Keratinocyte (primary cell): ENCODE results near the gene AKR1B1. TPM values are rescaled to one million over a fixed set of nuclear protein-coding genes. Genes with fewer than 3 reads are reported as not detected.

Source experiments
- DNase-seq: peaks from one replicate; pipeline ENCODE4 v3.0.0-alpha.2; 2011; ENCODE audit warnings: low read depth, missing footprints, low spot score
- FAIRE-seq: peaks from 2 replicates; lab custom pipeline; 2011; peaks lifted over from hg19 to GRCh38; lab: Jason Lieb, UNC
- H2AFZ ChIP-seq: 2 replicates; pipeline ENCODE4 v1.6.0; 2012; ENCODE audit warnings: low read length, control low read depth, inconsistent platforms; ENCODE audit not compliant: control insufficient read depth
- H3K27ac ChIP-seq: 2 replicates; pipeline ENCODE4 v1.5.1; 2011; ENCODE audit warnings: low read length; ENCODE audit not compliant: control insufficient read depth, insufficient read depth
- H3K27me3 ChIP-seq: 3 replicates; pipeline ENCODE4 v1.6.0; 2011; ENCODE audit warnings: low read length; ENCODE audit not compliant: control insufficient read depth, insufficient read depth; ENCODE audit errors: extremely low read depth
- H3K36me3 ChIP-seq, 2 experiments: 2 replicates in 1 of 2; 3 replicates in 1 of 2; pipeline ENCODE4 v1.5.1; 2011; ENCODE audit warnings: low read length in 2 of 2, mild to moderate bottlenecking in 1 of 2; ENCODE audit not compliant: control insufficient read depth in 2 of 2, insufficient read depth in 2 of 2; ENCODE audit errors: extremely low read depth in 1 of 2
- H3K4me1 ChIP-seq: 3 replicates; pipeline ENCODE4 v1.5.1; 2011; ENCODE audit warnings: low read length; ENCODE audit not compliant: control insufficient read depth, insufficient read depth; ENCODE audit errors: extremely low read depth
- H3K4me2 ChIP-seq: 3 replicates; pipeline ENCODE4 v1.6.0; 2011; ENCODE audit warnings: low read depth, low read length; ENCODE audit not compliant: control insufficient read depth, insufficient read depth; ENCODE audit errors: extremely low read depth
- H3K4me3 ChIP-seq, 3 experiments: fragments of 200-600 bp in 1 of 3; sonication (generic) in 1 of 3; 2 replicates in 2 of 3; 3 replicates in 1 of 3; pipeline ENCODE4 v1.5.1; 2011 to 2016; ENCODE audit warnings: low read length in 3 of 3, mild to moderate bottlenecking in 3 of 3, control low read depth in 2 of 3, inconsistent platforms in 1 of 3, low read depth in 1 of 3, mixed read lengths in 1 of 3, mixed run types in 1 of 3, moderate library complexity in 1 of 3; ENCODE audit not compliant: control insufficient read depth in 2 of 3, insufficient read depth in 2 of 3; ENCODE audit errors: extremely low read depth in 1 of 3
- H3K79me2 ChIP-seq: 2 replicates; pipeline ENCODE4 v1.6.0; 2012; ENCODE audit warnings: low read length; ENCODE audit not compliant: control insufficient read depth, insufficient read depth
- H3K9ac ChIP-seq: 3 replicates; pipeline ENCODE4 v1.6.0; 2011; ENCODE audit warnings: low read length; ENCODE audit not compliant: control insufficient read depth, insufficient read depth; ENCODE audit errors: extremely low read depth
- H3K9me1 ChIP-seq: 3 replicates; pipeline ENCODE4 v1.6.0; 2011; ENCODE audit warnings: low read length; ENCODE audit not compliant: control insufficient read depth, insufficient read depth; ENCODE audit errors: extremely low read depth
- H3K9me3 ChIP-seq: 2 replicates; pipeline ENCODE4 v1.5.1; 2012; ENCODE audit warnings: low read depth, low read length; ENCODE audit not compliant: control insufficient read depth
- H4K20me1 ChIP-seq: 3 replicates; pipeline ENCODE4 v1.6.0; 2011; ENCODE audit warnings: low read length; ENCODE audit not compliant: control insufficient read depth, insufficient read depth; ENCODE audit errors: extremely low read depth
- EZH2 ChIP-seq: IDR thresholded peaks from one replicate; pipeline ENCODE4 v1.6.1; 2012; ENCODE audit warnings: inconsistent platforms, mild to moderate bottlenecking, low read length, moderate library complexity
- dilution Hi-C: fragments of 300-500 bp; cut with MboI; formaldehyde crosslinking; loops from one replicate; pipeline ENCODE4 v1.7.0; 2020; ENCODE audit warnings: low sequenced_read_pairs; ENCODE audit not compliant: extremely low pct_ligation_motif_present
- polyA plus RNA-seq, 5 experiments: library from polyadenylated mRNA; depleted of rRNA in 3 of 5; stranded (reverse) in 3 of 5; stranded (forward) in 1 of 5; unstranded in 1 of 5; fragments of >200 nt; gene quantifications; 1 replicate in 1 of 5; 2 replicates in 3 of 5; 3 replicates in 1 of 5; pipeline versions ENCODE4 v1.2.1 to v1.2.3, GENCODE V29; 2011 to 2012; ENCODE audit warnings: missing spikeins in 2 of 5, low read depth in 1 of 5, low replicate concordance in 1 of 5
- TF ChIP-seq, protein P1 (sequence below), 3 experiments: IDR thresholded peaks in 1 of 3; conservative IDR thresholded peaks in 1 of 3; optimal IDR thresholded peaks in 1 of 3; 2 replicates in 2 of 3; 3 replicates in 1 of 3; pipeline versions ENCODE3 to v1.5.1; 2011; ENCODE audit warnings: low read length in 3 of 3, mild to moderate bottlenecking in 3 of 3, moderate library complexity in 2 of 3, control low read depth in 1 of 3, inconsistent platforms in 1 of 3; ENCODE audit not compliant: insufficient read depth in 2 of 3; ENCODE audit errors: extremely low read depth in 1 of 3

The AKR1B1 gene
- polyA plus RNA-seq, 1 donor (not counting 4 experiments of a cell fraction or from before 2014, with no cell fraction given), result 139 TPM

DNA sequence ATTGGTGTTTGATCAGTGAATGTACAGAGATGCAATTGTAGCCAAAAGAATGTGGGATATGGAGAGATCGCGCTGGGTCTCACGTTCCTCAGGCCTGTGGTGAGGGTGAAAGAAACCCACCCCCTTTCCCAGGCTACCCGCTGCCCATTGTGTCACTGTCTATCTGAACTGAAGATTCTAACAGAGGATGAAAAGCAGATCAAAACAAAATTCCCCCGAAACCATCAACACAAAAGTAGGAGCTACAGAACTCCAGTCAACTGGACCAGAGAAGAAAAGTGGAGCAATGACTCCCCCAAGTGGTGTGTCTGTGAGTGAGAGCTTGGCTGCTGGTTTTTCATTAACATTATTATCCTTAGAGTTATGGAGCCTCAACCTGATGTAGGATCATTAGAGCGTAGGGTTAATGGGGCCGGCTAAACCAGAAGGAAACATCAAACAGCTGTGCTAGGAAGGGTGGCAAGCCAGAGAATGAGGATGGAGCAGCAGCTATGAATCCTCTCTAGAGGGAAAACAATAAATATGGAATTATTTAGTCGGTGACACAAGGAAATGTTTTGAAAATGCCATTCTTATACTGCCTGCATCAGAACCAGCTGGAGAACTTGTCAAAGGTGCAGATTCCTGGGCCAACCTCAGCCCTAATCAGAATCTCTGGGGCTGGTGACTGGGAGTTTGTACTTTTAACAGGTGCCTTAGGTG, 38.3 kb downstream of the AKR1B1 start:
- FAIRE-seq (peak; percentile 9), DNase-seq (no peak)
- no peaks in the 10 kb centered on the region for H3K36me3 ChIP-seq
- no peak overlapping the region for H3K4me2 ChIP-seq
- H3K4me3 ChIP-seq, result no peak overlapping the region
- H2AFZ ChIP-seq, result no peak overlapping the region
- peaks cover 7% of the 10 kb centered on the region for H3K27me3 ChIP-seq
- dilution Hi-C loops, result no loop called here
- H3K4me1 ChIP-seq, result peaks cover 5% of the 10 kb centered on the region
- H3K79me2 ChIP-seq, result no peaks in the 10 kb centered on the region
- H3K9me3 ChIP-seq, result no peaks in the 10 kb centered on the region
- TF ChIP-seq, protein P1, sequence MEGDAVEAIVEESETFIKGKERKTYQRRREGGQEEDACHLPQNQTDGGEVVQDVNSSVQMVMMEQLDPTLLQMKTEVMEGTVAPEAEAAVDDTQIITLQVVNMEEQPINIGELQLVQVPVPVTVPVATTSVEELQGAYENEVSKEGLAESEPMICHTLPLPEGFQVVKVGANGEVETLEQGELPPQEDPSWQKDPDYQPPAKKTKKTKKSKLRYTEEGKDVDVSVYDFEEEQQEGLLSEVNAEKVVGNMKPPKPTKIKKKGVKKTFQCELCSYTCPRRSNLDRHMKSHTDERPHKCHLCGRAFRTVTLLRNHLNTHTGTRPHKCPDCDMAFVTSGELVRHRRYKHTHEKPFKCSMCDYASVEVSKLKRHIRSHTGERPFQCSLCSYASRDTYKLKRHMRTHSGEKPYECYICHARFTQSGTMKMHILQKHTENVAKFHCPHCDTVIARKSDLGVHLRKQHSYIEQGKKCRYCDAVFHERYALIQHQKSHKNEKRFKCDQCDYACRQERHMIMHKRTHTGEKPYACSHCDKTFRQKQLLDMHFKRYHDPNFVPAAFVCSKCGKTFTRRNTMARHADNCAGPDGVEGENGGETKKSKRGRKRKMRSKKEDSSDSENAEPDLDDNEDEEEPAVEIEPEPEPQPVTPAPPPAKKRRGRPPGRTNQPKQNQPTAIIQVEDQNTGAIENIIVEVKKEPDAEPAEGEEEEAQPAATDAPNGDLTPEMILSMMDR (optimal IDR thresholded peaks at IDR 0.05 in 1 of 3, IDR thresholded peaks at IDR 0.05 in 1 of 3, conservative IDR thresholded peaks at IDR 0.05 in 1 of 3; ENCODE audit: extremely low read depth in 1 of 3, insufficient read depth in 2 of 3, low read length in 3 of 3), result peak; percentile 68 to 76 (median 75)
- no peak for TF ChIP-seq EZH2
- H3K9ac ChIP-seq, result no peak overlapping the region
- no peaks in the 10 kb centered on the region for H4K20me1 ChIP-seq
- no peaks in the 10 kb centered on the region for H3K9me1 ChIP-seq
- H3K27ac ChIP-seq, result no peak overlapping the region

DNA sequence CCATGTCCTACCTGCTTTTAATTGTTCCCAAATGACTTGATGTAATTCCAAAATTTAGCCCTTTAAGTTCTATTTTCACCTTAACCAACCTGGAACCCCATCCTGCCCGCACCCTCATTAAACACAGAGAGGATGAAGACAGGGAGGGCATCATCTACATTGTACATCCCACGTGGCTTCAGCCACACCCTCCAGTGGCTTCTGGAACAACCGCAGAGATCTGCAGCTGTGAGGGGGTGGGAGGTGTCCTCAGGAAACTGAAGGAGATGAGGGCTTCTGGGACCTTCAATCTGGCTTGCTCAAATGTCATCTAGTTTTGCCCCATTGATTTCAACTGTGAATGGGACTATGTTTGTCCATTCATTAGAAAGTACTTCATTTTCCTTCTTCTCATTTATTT, 39.0 kb downstream of the AKR1B1 start:
- no peak overlapping the region for H2AFZ ChIP-seq
- no peak overlapping the region for H3K4me3 ChIP-seq
- H3K4me1 ChIP-seq, result peaks cover 5% of the 10 kb centered on the region
- no peaks in the 10 kb centered on the region for H3K36me3 ChIP-seq
- dilution Hi-C loops, result no loop called here
- H3K9ac ChIP-seq, result no peak overlapping the region
- TF ChIP-seq EZH2, result no peak
- TF ChIP-seq, protein P1 (optimal IDR thresholded peaks at IDR 0.05 in 1 of 3, IDR thresholded peaks at IDR 0.05 in 1 of 3, conservative IDR thresholded peaks at IDR 0.05 in 1 of 3; ENCODE audit: extremely low read depth in 1 of 3, insufficient read depth in 2 of 3, low read length in 3 of 3), result no peak
- DNase-seq (no peak), FAIRE-seq (no peak)
- no peaks in the 10 kb centered on the region for H3K79me2 ChIP-seq
- no peak overlapping the region for H3K4me2 ChIP-seq
- peaks cover 7% of the 10 kb centered on the region for H3K27me3 ChIP-seq
- no peaks in the 10 kb centered on the region for H3K9me1 ChIP-seq
- no peaks in the 10 kb centered on the region for H3K9me3 ChIP-seq
- H4K20me1 ChIP-seq, result no peaks in the 10 kb centered on the region
- H3K27ac ChIP-seq, result no peak overlapping the region
